Stimulated activated CD4-positive, alpha-beta T cell treated with anti-CD3 and anti-CD28 coated beads, TNF-alpha, amount 100 ng/mL, for 1 hour (primary cell): Measurements from ENCODE around the gene TSKS.

Experiments
- DNase-seq, 3 donors: peaks; one replicate each; pipeline ENCODE4 v3.0.0-alpha.2; 2020; ENCODE audit warnings: low read depth in 3 of 3, low spot score in 1 of 3

TSKS gene

DNA sequence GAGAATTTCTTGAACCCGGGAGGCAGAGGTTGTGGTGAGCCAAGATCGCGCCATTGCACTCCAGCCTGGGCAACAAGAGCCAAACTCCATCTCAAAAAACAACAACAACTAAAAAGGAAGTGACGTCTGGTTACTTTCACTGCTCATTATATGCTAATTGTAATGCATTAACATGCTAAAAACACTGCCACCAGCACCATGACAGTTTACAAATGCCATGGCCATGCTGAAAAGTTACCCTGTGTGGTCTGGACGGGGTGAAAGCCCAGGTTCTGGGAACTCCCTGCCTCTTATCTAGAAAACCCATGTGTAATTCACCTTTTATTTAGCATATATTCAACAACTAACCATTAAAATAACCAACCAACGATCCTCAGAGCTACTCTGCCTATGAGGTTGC is 44.1 kb downstream of the TSKS start:
- no peak for DNase-seq

GRCh38 chr19:49718511-49718910 is 44.6 kb downstream of the TSKS start:
- no peak for DNase-seq

DNA sequence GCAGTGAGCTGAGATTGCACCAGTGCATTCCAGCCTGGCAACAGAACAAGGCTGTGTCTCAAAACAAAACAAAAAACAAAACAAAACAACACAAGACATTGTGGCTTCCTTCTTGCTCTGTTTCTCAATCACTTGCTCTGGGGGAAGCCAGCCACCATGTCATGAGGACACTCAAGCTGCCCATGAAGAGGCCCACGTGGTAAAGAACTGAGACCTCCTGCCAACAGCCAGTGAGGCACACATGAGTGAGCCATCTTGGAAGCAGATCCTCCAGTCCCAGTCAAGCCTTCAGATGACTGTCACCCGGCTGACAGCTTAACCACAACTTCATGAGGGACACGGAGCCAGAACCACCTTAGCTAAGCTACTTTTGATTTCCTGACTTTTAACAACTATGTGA is 47.0 kb downstream of the TSKS start:
- no peak for DNase-seq

DNA sequence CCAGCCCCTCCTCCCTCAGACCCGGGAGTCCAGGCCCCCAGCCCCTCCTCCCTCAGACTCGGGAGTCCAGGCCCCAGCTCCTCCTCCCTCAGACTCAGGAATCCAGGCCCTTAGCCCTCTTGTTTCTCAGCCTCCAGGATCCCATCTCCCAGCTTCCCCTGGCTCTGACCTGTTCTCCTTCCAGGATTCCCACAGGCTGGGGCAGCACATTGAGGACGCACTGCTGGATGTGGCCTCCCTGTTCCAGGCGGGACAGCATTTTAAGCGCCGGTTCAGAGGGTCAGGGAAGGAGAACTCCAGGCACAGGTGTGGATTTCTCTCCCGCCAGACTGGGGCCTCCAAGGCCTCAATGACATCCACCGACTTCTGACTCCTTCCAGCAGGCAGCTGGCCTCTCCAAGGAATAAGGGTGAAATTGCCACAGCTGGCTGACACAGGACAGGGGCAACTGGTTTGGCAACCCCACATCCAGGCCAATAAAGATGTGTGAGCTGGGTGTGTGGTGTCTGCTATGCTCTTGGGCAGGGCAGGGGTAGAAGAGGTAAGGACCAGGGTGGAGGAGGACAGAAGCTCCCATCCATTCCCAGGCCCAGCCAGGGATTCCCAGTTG is 49.8 kb downstream of the TSKS start:
- DNase-seq: no peak

- no peak for DNase-seq
Measured at GRCh38 chr19:49712397-49712859, 50.7 kb downstream of the TSKS start.

DNA sequence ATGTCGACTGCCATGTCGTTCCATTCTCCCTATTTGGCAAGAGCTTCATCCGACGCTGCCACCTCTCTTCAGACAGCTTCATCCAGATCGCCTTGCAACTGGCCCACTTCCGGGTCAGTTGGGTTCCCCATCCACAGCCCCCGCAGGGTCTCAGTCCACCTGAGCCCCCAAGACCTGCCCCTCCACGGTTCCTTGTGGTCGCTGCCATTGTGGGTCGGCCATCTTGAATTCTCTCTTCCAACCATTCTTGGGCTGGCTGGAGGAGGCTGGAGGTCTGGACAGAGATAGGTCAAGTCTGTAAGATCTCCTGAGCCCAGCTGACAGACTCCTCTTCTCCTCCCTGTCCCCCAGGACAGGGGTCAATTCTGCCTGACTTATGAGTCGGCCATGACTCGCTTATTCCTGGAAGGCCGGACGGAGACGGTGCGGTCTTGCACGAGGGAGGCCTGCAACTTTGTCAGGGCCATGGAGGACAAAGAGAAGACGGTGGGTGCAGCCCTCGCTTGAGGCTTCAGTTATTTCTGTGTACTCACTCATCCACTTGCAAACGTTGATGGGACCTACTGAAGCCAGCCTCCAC is 52.6 kb downstream of the TSKS start:
- DNase-seq: no peak

DNA sequence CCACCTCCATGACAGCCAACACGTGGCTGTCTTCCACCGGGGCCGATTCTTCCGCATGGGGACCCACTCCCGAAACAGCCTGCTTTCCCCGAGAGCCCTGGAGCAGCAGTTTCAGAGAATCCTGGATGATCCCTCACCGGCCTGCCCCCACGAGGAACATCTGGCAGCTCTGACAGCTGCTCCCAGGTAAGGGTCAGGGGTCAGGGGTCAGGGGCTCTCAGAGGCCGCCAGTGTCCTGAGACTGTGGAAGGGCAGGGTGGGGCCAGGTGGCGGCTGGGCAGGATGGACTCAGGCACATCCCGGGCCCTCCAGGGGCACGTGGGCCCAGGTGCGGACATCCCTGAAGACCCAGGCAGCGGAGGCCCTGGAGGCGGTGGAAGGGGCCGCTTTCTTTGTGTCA is 57.2 kb downstream of the TSKS start:
- DNase-seq: no peak

DNA sequence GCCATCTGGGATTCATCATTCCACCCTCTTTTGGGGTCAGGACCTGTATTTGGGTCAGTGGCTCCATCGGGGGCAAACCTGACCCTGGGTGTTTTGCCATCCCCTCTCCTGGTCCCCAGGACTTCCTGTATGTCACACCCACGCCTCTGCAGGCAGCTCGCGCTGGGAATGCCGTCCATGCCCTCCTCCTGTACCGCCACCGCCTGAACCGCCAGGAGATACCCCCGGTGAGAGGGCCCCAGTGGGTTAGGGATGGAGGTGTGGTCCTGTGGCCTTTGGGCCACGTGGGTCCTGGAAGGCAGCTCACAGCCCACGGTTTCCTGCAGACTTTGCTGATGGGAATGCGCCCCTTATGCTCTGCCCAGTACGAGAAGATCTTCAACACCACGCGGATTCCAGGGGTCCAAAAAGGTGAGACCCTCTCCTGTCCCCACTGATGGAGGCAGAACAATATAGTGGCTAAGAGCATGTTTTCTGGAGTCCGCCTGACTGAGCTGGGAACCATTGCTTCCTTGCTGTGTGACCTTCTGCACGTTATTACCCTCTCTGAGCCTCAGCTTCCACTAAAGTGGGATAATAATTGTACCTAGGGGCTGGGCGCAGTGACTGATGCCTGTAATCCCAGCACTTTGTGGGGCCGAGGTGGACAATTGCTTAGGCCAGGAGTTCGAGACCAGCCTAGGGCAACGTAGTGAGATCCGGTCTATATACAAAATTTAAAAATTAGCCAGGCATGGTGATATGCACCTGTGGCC is 58.0 kb downstream of the TSKS start:
- no peak for DNase-seq

GRCh38 chr19:49701271-49701786 is 61.8 kb downstream of the TSKS start:
- no peak for DNase-seq

GRCh38 chr19:49700563-49700962 is 62.5 kb downstream of the TSKS start:
- no peak for DNase-seq

DNA sequence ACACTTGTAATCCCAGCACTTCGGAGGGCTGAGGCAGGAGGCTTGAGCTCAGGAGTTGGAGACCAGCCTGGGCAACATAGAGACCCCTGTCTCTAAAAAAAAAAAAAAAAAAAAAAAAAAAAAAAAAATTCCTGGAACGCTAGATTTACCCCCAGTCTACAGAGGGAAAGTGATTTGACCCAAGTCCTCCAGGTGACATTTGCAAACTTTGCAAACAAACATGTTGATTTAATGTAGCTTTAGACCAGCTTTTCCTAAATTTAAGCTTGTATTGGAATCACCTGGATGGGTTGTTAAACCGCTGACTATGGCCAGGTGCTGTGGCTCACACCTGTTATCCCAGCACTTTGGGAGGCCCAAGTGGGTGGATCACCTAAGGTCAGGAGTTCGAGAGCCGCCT is 63.7 kb downstream of the TSKS start:
- no peak for DNase-seq

DNA sequence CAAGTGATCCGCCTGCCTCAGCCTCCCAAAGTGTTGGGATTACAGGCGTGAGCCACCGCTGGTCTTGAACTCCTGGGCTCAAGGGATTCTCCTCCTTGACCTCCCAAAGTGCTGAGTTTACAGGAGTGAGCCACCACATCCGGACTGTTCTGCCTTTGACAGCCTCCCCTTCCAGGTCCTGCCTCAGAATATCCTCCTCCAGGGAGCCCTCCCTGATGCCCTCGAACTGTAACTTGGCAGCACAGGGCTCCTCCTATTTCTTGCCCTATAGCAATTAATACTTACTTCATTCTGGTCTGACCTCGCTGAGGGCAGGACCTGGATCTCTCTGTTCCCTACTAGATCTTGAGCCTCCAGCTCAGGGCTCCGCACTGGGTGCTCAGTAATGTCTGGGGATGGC is 66.2 kb downstream of the TSKS start:
- DNase-seq: no peak

DNA sequence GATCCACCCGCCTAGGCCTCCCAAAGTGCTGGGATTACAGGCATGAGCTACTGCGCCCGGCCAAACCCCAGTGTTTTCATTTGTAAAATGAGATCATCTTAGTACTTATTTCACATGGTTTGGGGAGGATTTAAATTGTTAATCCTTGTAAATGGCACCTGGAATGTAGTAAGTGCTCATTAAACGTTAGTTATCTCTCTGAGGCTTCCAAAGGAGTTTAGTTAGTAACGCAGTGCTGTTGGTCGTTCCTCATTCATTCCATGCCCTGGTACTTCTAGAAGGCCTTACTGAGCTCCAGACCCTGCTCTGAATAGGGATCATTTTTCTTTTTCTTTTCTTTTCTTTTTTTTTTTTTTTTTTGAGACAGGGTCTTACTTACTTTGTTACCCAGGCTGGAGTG is 67.0 kb downstream of the TSKS start:
- no peak for DNase-seq

DNA sequence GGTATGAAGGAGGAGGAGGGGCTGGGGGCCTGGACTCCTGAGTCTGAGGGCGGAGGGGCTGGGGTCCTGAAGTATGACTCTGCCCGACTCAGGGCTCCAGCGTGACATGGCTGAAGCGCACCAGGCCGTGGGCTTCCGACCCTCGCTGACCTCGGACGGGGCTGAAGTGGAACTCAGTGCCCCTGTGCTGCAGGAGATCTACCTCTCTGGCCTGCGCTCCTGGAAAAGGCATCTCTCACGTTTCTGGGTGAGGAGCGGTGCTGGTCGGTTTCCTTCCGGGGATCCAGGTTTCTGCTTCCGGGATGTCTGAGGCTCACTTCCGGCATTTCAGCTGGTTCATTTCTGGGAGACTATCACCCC is 71.0 kb downstream of the TSKS start:
- no peak for DNase-seq

DNA sequence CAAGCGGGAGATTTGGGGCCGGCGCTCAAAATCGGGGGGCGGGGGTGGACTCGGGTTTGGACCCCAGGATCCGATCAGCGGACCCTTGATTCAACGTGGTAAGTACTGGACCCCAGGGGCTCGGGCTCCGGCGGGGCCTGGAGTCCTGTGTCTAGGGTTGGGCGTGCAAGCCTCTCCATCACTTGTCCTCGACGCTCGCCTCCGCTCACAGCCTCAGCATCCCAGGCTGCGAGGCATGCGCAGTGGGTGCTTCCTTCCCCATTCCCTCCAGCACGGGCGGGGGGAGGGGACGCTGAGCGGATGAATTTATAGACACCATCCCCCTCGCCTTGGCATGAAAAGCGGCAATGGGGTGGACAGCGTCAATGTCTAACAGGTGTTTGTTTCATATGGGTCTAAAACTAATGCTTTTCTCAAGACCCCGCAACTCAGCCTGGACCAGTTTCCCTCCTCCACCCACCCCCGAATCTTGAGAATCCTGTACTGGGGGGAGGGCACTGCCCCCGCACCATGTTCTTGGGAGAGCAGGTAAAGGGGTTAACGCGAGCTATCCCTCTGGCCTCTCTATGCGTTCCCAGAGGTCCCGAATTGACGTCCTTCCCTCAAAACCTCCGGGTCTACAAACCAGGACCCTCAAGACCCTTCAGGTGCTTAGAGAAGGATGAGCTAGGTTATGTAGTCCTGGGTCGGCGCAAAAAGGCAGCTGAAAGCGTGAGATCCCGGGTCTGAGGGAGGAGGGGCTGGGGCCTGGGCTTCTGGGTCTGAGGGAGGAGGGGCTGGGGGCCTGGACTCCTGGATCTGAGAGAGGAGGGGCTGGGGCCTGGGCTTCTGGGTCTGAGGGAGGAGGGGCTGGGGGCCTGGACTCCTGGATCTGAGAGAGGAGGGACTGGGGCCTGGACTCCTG is 71.6 kb downstream of the TSKS start:
- DNase-seq: no peak

- DNase-seq: no peak
Measured at GRCh38 chr19:49690656-49691242, 72.4 kb downstream of the TSKS start, which contains the start of gene CPT1C. Gene CPT1C (plus strand): TSS chr19:49691116. CDS start chr19:49692253, 1,137 bp downstream.

- DNase-seq: no peak
Measured at GRCh38 chr19:49690079-49690655, 72.9 kb downstream of the TSKS start.
